Measurements from ENCODE around the gene RELN.

Gene RELN

DNA sequence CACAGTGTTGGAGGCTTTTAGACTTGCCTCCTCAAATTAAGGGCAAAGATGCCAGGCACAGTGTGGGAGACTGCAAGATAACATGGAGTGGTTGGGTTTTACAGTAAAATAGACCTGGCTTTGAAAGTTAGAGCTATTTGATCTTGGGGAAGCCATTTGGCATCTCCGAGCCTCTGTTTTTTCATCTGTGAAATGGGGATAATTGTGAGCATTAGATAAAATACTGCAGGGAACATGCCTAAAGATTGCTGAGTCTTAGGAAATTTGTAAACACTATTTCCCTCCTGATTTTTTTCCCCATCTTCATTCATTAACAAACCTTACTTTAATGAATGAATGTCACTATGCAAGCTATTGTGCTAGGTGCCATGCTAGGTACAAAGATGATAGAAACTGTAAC, 302.2 kb downstream of the RELN start:
- no peak overlapping the region for H3K9ac ChIP-seq (ENCODE audit: low read length)
- H3K36me3 ChIP-seq (ENCODE audit: control insufficient read depth, low read depth, low read length), result no peaks in the 10 kb centered on the region
- H3K27ac ChIP-seq (ENCODE audit: low read length), result no peak overlapping the region
- H3K4me3 ChIP-seq (ENCODE audit: low read length), result no peak overlapping the region
- no peaks in the 10 kb centered on the region for H3K4me1 ChIP-seq (ENCODE audit: control insufficient read depth, low read depth, low read length)
- H3K9me3 ChIP-seq (ENCODE audit: control insufficient read depth, low read depth, low read length), result no peaks in the 10 kb centered on the region
- H3K27me3 ChIP-seq (ENCODE audit: control insufficient read depth, insufficient read depth, low read length), result no peaks in the 10 kb centered on the region

DNA sequence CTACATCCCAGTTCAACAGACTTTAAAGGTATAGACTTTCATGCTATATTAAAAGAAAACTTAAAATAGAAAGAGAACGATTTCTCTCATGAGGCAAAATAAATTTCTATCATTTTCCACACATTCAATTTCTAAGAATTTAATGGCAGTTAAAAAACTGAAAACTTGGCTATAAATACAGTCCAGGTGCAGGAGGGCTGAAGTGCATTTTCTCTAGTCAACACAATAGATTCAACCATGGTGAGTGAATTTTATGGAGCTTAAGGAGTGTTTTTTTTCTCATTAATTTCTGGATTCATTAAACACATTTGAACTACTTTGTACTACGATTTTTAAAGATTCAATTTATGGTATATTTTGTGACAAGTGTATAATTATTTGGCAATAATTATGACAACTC, 302.7 kb downstream of the RELN start:
- H3K9ac ChIP-seq (ENCODE audit: low read length), result no peak overlapping the region
- no peaks in the 10 kb centered on the region for H3K4me1 ChIP-seq (ENCODE audit: control insufficient read depth, low read depth, low read length)
- no peaks in the 10 kb centered on the region for H3K36me3 ChIP-seq (ENCODE audit: control insufficient read depth, low read depth, low read length)
- no peak overlapping the region for H3K4me3 ChIP-seq (ENCODE audit: low read length)
- no peaks in the 10 kb centered on the region for H3K27me3 ChIP-seq (ENCODE audit: control insufficient read depth, insufficient read depth, low read length)
- no peak overlapping the region for H3K27ac ChIP-seq (ENCODE audit: low read length)
- no peaks in the 10 kb centered on the region for H3K9me3 ChIP-seq (ENCODE audit: control insufficient read depth, low read depth, low read length)

DNA sequence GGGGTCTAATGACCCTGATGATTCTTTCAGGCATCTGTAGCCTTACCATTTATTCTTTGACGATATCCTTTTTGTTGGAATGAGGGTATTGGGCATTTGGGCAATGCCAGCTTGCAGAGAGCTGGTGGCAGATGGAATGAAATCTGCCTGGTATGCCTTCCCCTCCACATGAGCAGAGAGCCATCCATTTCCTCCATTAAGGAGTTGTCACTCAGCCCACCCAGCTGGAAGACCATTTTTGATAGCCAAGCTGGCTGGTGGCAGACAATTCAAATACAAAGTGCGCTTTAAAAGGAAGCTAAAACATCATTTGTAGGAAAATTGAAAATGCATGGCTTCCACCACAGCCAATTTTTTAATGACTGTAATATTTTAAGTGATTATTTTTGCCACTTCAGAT, 303.4 kb downstream of the RELN start:
- H3K27me3 ChIP-seq (ENCODE audit: control insufficient read depth, insufficient read depth, low read length), result no peaks in the 10 kb centered on the region
- no peak overlapping the region for H3K27ac ChIP-seq (ENCODE audit: low read length)
- no peaks in the 10 kb centered on the region for H3K4me1 ChIP-seq (ENCODE audit: control insufficient read depth, low read depth, low read length)
- H3K4me3 ChIP-seq (ENCODE audit: low read length), result no peak overlapping the region
- H3K9ac ChIP-seq (ENCODE audit: low read length), result no peak overlapping the region
- H3K36me3 ChIP-seq (ENCODE audit: control insufficient read depth, low read depth, low read length), result no peaks in the 10 kb centered on the region
- no peaks in the 10 kb centered on the region for H3K9me3 ChIP-seq (ENCODE audit: control insufficient read depth, low read depth, low read length)

DNA sequence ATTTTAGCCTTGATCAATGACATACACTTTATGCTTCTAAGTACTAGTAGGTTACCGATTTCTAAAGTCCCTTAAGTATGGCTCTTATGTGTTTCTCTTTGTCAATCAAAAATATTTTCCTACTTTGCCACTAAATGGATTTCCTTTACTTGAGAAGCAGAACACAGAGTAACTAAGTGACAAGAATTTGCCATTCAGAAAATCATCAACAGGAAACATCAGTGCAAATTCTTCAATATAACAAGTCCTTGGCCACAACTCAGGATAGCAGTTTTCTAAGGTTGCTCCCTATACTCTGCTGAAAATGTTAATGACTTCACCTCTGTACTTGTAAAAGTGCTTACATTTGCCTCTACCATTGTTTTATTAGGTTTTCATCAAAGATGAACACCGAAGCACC, 303.8 kb downstream of the RELN start:
- Histone ChIP-seq H3K9me3 (ENCODE audit: control insufficient read depth, low read depth, low read length) (no peaks in the 10 kb centered on the region), H3K4me1 (ENCODE audit: control insufficient read depth, low read depth, low read length) (no peaks in the 10 kb centered on the region)

DNA sequence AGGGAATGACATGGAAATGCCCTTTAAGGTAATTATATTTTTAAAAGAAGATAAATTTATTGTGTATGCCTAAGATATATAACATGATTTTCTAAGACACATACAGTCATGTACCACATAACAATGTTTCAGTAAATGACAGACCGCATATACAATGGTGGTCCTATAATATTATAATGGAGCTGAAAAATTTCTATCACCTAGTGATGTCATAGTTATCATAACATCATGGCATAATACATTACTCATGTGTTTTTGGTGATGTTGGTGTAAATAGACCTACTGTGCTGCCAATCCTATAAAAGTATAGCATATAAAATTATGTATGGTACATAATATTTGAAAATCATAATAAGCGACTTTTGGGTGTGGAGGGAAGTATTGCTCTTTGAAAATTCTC, 306.1 kb downstream of the RELN start:
- Histone ChIP-seq H3K27ac (ENCODE audit: low read length) (no peak overlapping the region), H3K4me1 (ENCODE audit: control insufficient read depth, low read depth, low read length) (no peaks in the 10 kb centered on the region), H3K27me3 (ENCODE audit: control insufficient read depth, insufficient read depth, low read length) (no peaks in the 10 kb centered on the region), H3K36me3 (ENCODE audit: control insufficient read depth, low read depth, low read length) (no peaks in the 10 kb centered on the region), H3K9me3 (ENCODE audit: control insufficient read depth, low read depth, low read length) (no peaks in the 10 kb centered on the region), H3K9ac (ENCODE audit: low read length) (no peak overlapping the region), H3K4me3 (ENCODE audit: low read length) (no peak overlapping the region)

More for the DNA sequence above, 303.8 kb downstream of the RELN start:
- H3K27me3 ChIP-seq (ENCODE audit: control insufficient read depth, insufficient read depth, low read length), result no peaks in the 10 kb centered on the region
- H3K9ac ChIP-seq (ENCODE audit: low read length), result no peak overlapping the region
- no peak overlapping the region for H3K27ac ChIP-seq (ENCODE audit: low read length)
- no peaks in the 10 kb centered on the region for H3K36me3 ChIP-seq (ENCODE audit: control insufficient read depth, low read depth, low read length)
- no peak overlapping the region for H3K4me3 ChIP-seq (ENCODE audit: low read length)

DNA sequence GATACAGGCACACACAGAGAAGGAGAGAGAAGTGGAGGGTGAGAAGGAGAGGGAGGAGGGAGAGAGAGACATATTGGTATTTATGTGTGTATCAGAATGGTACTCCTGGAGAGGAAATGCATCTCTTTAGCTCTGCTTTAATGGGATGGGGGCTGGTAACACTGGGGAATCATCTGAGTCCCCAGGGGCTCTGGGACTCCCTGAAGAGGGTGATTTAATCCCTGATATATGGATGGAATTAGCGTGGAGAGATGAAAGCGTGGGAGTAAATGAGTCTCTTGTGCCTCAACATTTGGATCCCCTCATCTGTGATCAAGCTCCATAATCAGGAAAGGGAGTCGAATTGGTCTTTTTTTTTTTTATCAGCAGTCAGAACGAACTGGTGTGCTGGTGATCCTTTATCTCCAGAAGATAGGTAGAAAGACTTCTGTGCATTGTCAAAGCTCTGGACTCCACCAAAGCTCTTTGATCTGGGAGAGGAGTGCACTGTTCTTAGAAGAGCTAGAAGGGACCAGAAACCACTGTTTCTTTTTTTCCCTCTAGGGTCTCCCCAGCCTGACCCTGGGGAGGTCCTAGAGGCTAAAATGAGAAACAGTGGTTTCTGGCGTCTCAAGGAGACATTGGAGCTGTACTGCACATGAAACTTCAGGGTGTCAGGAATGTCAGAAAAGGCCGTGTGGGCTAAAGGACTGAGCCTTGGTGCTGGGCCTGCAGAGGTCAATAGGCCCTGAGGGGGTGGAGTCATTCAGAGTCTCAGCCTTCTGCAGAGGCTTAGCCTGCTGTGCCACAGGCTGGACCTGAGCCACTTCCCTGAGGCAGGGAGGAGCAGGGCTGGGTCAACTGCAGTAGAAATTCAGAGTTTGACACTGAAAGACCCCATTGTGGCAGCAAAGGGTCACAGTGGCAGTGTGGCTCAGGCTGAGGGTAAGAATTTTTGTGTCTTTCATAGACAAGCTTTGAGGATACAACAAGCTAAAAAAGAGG, 309.0 kb downstream of the RELN start:
- no peak overlapping the region for H3K27ac ChIP-seq (ENCODE audit: low read length)
- H3K27me3 ChIP-seq (ENCODE audit: control insufficient read depth, insufficient read depth, low read length), result no peaks in the 10 kb centered on the region
- no peaks in the 10 kb centered on the region for H3K36me3 ChIP-seq (ENCODE audit: control insufficient read depth, low read depth, low read length)
- no peak overlapping the region for H3K9ac ChIP-seq (ENCODE audit: low read length)
- H3K9me3 ChIP-seq (ENCODE audit: control insufficient read depth, low read depth, low read length), result no peaks in the 10 kb centered on the region
- H3K4me3 ChIP-seq (ENCODE audit: low read length), result no peak overlapping the region
- H3K4me1 ChIP-seq (ENCODE audit: control insufficient read depth, low read depth, low read length), result no peaks in the 10 kb centered on the region

DNA sequence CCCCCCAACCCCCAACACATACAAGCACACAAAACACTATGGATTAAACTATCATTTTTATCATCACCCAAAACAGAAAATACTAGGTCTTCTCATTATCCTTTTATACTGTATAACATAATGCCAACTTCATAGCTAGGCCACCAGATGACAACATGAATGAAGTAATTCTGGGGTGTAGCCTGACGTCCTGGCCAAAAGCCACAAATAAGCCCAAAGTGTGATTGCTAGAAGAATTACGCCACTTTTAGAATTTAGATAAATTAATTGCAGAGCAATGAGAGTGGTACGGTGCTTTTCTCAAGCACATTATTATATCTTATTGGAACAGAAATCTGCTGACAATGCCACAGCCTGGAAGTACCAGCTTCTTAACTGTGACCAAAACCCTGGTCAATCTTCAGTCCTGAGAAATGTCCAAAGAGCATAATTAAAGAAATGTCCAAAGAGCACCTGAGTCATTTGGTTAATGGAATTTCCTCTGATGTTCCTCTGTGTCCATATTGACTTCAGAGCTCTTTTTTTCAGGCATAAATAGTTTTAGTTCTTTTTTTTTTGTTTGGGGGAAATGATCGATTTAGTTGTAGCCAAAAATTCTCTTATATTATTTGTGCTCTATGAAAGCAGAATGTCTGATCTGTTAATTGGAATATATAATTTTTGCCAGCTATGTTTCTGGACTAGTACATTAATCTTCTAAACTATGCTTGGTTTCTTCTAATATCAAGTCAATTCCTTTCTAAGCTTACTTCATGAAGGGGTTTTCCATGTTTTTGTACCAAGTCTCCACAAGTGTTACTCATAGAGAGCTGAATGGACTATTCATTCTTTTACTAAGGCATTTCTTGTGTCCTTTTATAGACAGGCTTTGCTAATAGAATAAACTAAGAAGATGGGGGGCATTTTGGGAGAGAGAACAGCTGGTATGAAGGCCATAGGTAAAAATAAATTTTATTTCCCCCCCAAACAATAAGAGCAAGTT, 310.0 kb downstream of the RELN start:
- H3K9ac ChIP-seq (ENCODE audit: low read length), result no peak overlapping the region
- no peaks in the 10 kb centered on the region for H3K27me3 ChIP-seq (ENCODE audit: control insufficient read depth, insufficient read depth, low read length)
- H3K27ac ChIP-seq (ENCODE audit: low read length), result no peak overlapping the region
- no peaks in the 10 kb centered on the region for H3K4me1 ChIP-seq (ENCODE audit: control insufficient read depth, low read depth, low read length)
- H3K4me3 ChIP-seq (ENCODE audit: low read length), result no peak overlapping the region
- no peaks in the 10 kb centered on the region for H3K36me3 ChIP-seq (ENCODE audit: control insufficient read depth, low read depth, low read length)
- no peaks in the 10 kb centered on the region for H3K9me3 ChIP-seq (ENCODE audit: control insufficient read depth, low read depth, low read length)

DNA sequence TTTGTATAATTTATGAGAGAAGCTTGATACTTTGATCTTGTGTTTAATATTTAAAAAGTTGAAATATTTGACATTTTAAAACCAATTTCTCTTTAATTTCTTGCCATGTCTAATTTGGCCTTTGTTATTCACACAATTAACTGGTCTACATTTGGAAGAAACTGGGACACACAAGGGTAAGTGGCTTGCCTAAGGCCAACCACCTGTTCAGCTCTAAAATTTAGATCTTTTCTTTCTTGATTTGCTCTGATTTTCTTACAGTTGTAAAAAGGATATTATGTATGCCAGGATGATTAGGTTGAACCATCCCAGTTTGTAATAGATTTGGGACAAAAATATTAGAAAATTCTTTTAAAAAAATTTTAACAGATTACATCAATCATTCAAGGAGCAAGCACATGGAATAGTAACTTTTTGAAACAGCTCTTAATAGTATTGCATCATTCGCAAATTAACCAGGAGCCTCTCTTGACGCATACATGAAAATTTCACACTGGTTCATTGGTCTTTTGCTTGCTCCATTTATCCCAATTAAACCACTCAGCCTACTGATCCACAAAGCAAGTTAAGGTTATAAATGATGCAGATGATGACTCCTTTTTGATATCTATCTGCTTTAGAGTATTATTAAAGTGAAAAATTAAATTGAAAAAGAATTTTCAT, 321.0 kb downstream of the RELN start:
- Histone ChIP-seq H3K9me3 (ENCODE audit: control insufficient read depth, low read depth, low read length) (no peaks in the 10 kb centered on the region), H3K4me1 (ENCODE audit: control insufficient read depth, low read depth, low read length) (no peaks in the 10 kb centered on the region), H3K36me3 (ENCODE audit: control insufficient read depth, low read depth, low read length) (no peaks in the 10 kb centered on the region), H3K9ac (ENCODE audit: low read length) (no peak overlapping the region), H3K27ac (ENCODE audit: low read length) (no peak overlapping the region), H3K4me3 (ENCODE audit: low read length) (no peak overlapping the region), H3K27me3 (ENCODE audit: control insufficient read depth, insufficient read depth, low read length) (no peaks in the 10 kb centered on the region)

DNA sequence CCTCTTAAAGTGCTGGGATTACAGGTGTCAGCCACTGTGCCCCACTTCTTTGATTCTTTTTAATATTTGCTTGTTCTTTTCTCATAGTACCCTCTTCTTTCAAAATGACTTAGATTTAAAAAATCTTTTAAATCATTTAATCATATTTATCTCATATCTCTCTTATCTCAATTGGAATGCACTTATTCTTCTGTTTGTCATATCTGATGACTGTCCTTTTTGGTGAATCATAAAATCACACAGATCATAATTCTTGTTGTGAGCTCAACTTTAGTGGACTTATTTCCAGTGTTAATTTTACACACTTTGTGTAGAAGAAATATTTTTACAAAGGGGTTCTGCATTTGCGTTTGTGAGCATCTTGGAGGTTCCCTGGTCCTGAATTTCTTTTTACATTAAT, 323.1 kb downstream of the RELN start:
- Histone ChIP-seq H3K36me3 (ENCODE audit: control insufficient read depth, low read depth, low read length) (no peaks in the 10 kb centered on the region), H3K27me3 (ENCODE audit: control insufficient read depth, insufficient read depth, low read length) (no peaks in the 10 kb centered on the region), H3K9ac (ENCODE audit: low read length) (no peak overlapping the region), H3K4me3 (ENCODE audit: low read length) (no peak overlapping the region), H3K4me1 (ENCODE audit: control insufficient read depth, low read depth, low read length) (no peaks in the 10 kb centered on the region), H3K27ac (ENCODE audit: low read length) (no peak overlapping the region), H3K9me3 (ENCODE audit: control insufficient read depth, low read depth, low read length) (no peaks in the 10 kb centered on the region)

DNA sequence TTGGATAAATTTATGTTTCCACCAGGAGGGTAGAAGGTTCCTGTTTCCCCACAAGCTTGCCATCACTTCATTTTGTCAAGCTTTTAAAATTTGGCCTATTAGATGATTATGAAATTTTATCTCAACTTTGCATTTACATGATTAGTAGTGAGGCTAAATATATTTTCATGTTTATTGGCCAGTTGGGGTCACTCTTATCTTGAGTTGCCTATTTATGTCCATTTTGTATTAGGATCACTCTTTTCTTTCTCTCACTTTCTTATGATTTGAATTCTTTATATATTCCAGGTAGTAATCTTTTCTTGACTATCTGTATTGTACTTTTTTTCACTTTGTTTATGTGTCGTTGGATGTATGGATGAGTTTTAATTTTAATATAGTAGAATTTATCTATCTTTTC, 324.9 kb downstream of the RELN start:
- H3K4me1 ChIP-seq (ENCODE audit: control insufficient read depth, low read depth, low read length), result peaks cover 4% of the 10 kb centered on the region

More for the DNA sequence above, 324.9 kb downstream of the RELN start:
- no peak overlapping the region for H3K9ac ChIP-seq (ENCODE audit: low read length)
- no peaks in the 10 kb centered on the region for H3K27me3 ChIP-seq (ENCODE audit: control insufficient read depth, insufficient read depth, low read length)
- no peak overlapping the region for H3K27ac ChIP-seq (ENCODE audit: low read length)
- H3K4me3 ChIP-seq (ENCODE audit: low read length), result no peak overlapping the region
- no peaks in the 10 kb centered on the region for H3K9me3 ChIP-seq (ENCODE audit: control insufficient read depth, low read depth, low read length)
- no peaks in the 10 kb centered on the region for H3K36me3 ChIP-seq (ENCODE audit: control insufficient read depth, low read depth, low read length)

All from iPS-18a (cell line).